ENCODE results near the gene JPH2.

Gene JPH2

GRCh38 chr20:44173116-44173515 is 13.9 kb downstream of the JPH2 start:
- no peak overlapping the region for H3K27ac ChIP-seq (ENCODE audit: low read length)

GRCh38 chr20:44172572-44172950 is 14.4 kb downstream of the JPH2 start:
- H3K27ac ChIP-seq (ENCODE audit: low read length) = no peak overlapping the region
- no peaks in the 10 kb centered on the region for H3K9me3 ChIP-seq (ENCODE audit: insufficient read depth, low read length, severe bottlenecking)
- no peaks in the 10 kb centered on the region; the same call in 1 of the 2 replicates for H4K20me1 ChIP-seq (ENCODE audit: insufficient read depth, low read length)
- no peak overlapping the region for H2AFZ ChIP-seq (ENCODE audit: low read depth, low read length)
- no peaks in the 10 kb centered on the region for H3K36me3 ChIP-seq (ENCODE audit: insufficient read depth, low read length)
- H3K79me2 ChIP-seq (ENCODE audit: insufficient read depth, low read length) = no peaks in the 10 kb centered on the region
- no peak overlapping the region for H3K9ac ChIP-seq (ENCODE audit: low read depth, low read length)
- H3K27me3 ChIP-seq (ENCODE audit: insufficient read depth, low read length, poor library complexity) = peaks cover 33% of the 10 kb centered on the region
- DNase-seq = no peak
- no peak for ATAC-seq (ENCODE audit: insufficient read depth, low read depth)
- TF ChIP-seq EZH2 (IDR thresholded peaks at IDR 0.05; ENCODE audit: borderline replicate concordance, low read depth, low read length, severe bottlenecking) = no peak
- TF ChIP-seq, protein P1, sequence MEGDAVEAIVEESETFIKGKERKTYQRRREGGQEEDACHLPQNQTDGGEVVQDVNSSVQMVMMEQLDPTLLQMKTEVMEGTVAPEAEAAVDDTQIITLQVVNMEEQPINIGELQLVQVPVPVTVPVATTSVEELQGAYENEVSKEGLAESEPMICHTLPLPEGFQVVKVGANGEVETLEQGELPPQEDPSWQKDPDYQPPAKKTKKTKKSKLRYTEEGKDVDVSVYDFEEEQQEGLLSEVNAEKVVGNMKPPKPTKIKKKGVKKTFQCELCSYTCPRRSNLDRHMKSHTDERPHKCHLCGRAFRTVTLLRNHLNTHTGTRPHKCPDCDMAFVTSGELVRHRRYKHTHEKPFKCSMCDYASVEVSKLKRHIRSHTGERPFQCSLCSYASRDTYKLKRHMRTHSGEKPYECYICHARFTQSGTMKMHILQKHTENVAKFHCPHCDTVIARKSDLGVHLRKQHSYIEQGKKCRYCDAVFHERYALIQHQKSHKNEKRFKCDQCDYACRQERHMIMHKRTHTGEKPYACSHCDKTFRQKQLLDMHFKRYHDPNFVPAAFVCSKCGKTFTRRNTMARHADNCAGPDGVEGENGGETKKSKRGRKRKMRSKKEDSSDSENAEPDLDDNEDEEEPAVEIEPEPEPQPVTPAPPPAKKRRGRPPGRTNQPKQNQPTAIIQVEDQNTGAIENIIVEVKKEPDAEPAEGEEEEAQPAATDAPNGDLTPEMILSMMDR (IDR thresholded peaks at IDR 0.05; ENCODE audit: borderline replicate concordance, extremely low read depth, low read length, poor library complexity, severe bottlenecking) = no peak
- H3K4me2 ChIP-seq (ENCODE audit: insufficient read depth, low read length) = no peak overlapping the region
- H3K4me3 ChIP-seq (ENCODE audit: low read depth in 1 of 2, low read length in 2 of 2) = no peak overlapping the region
- no peaks in the 10 kb centered on the region for H3K4me1 ChIP-seq (ENCODE audit: insufficient read depth, low read length)

More at GRCh38 chr20:44173116-44173515, 13.9 kb downstream of the JPH2 start:
- Histone ChIP-seq H3K79me2 (ENCODE audit: insufficient read depth, low read length) (no peaks in the 10 kb centered on the region), H3K4me3 (ENCODE audit: low read depth in 1 of 2, low read length in 2 of 2) (no peak overlapping the region), H3K4me2 (ENCODE audit: insufficient read depth, low read length) (no peak overlapping the region), H2AFZ (ENCODE audit: low read depth, low read length) (no peak overlapping the region), H3K36me3 (ENCODE audit: insufficient read depth, low read length) (no peaks in the 10 kb centered on the region), H3K4me1 (ENCODE audit: insufficient read depth, low read length) (no peaks in the 10 kb centered on the region), H3K27me3 (ENCODE audit: insufficient read depth, low read length, poor library complexity) (peaks cover 31% of the 10 kb centered on the region), H4K20me1 (ENCODE audit: insufficient read depth, low read length) (no peaks in the 10 kb centered on the region; the same call in 1 of the 2 replicates), H3K9me3 (ENCODE audit: insufficient read depth, low read length, severe bottlenecking) (no peaks in the 10 kb centered on the region), H3K9ac (ENCODE audit: low read depth, low read length) (no peak overlapping the region)
- DNase-seq = no peak
- no peak for ATAC-seq (ENCODE audit: insufficient read depth, low read depth)
- TF ChIP-seq, protein P1 (IDR thresholded peaks at IDR 0.05; ENCODE audit: borderline replicate concordance, extremely low read depth, low read length, poor library complexity, severe bottlenecking) = no peak

DNA sequence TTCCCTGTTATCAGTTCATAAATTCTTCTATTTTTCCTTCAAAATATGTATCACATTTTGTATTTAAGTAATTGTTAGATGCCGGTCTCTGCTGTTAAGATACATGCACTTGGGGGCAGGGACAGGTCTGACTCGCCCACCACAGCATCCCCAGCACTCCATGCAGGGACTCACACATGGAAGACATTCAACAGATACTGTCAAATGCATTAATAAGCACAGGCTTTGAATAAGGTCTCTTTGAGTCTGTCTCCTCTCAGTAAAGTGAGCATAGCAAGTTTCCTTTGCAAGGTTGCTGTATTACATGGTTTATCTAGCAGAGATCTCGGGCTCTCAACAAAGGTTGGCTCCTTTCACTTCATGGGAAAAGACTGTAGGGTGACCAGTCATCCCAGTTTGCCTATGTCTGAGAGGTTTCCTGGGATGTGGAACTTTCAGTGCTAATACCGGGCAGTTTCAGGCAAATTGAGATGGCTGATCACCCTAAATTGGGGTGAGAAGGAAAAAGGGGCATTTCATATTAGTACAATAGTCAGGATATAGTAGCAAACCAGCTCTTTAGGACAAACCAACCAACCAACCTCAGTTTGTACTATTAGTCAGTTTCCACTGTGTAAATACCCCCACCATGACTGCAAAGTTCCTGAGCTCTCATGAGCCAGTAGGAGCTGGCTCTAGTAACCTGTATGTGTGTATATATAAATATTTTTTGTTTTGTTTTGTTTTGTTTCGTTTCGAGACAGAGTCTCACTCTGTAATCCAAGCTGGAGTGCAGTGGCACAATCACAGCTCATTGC is 15.0 kb downstream of the JPH2 start:
- H3K9me3 ChIP-seq (ENCODE audit: insufficient read depth, low read length, severe bottlenecking) = no peaks in the 10 kb centered on the region
- no peak overlapping the region for H3K4me3 ChIP-seq (ENCODE audit: low read depth in 1 of 2, low read length in 2 of 2)
- no peak overlapping the region for H3K9ac ChIP-seq (ENCODE audit: low read depth, low read length)
- H2AFZ ChIP-seq (ENCODE audit: low read depth, low read length) = no peak overlapping the region
- H3K36me3 ChIP-seq (ENCODE audit: insufficient read depth, low read length) = no peaks in the 10 kb centered on the region
- DNase-seq = no peak
- H3K4me1 ChIP-seq (ENCODE audit: insufficient read depth, low read length) = no peaks in the 10 kb centered on the region
- ATAC-seq (ENCODE audit: insufficient read depth, low read depth) = no peak
- TF ChIP-seq, protein P1 (IDR thresholded peaks at IDR 0.05; ENCODE audit: borderline replicate concordance, extremely low read depth, low read length, poor library complexity, severe bottlenecking) = no peak
- no peak for TF ChIP-seq EZH2 (IDR thresholded peaks at IDR 0.05; ENCODE audit: borderline replicate concordance, low read depth, low read length, severe bottlenecking)
- H4K20me1 ChIP-seq (ENCODE audit: insufficient read depth, low read length) = no peaks in the 10 kb centered on the region; the same call in 1 of the 2 replicates
- H3K4me2 ChIP-seq (ENCODE audit: insufficient read depth, low read length) = no peak overlapping the region
- no peaks in the 10 kb centered on the region for H3K79me2 ChIP-seq (ENCODE audit: insufficient read depth, low read length)
- no peak overlapping the region for H3K27ac ChIP-seq (ENCODE audit: low read length)
- H3K27me3 ChIP-seq (ENCODE audit: insufficient read depth, low read length, poor library complexity) = peaks cover 37% of the 10 kb centered on the region
